Muscle layer of colon (tissue), 2 donors: ENCODE results near the gene MT3.

Experiments
- H3K27ac ChIP-seq: one replicate; pipeline ENCODE4 v1.7.0; 2013; ENCODE audit warnings: low read depth, mild to moderate bottlenecking, low read length, moderate library complexity
- H3K27me3 ChIP-seq, 2 donors: one replicate each; pipeline ENCODE4 v1.7.0; 2013; ENCODE audit warnings: low read length in 2 of 2, mild to moderate bottlenecking in 2 of 2; ENCODE audit not compliant: insufficient read depth in 2 of 2, control insufficient read depth in 1 of 2
- H3K36me3 ChIP-seq: one replicate; pipeline ENCODE4 v1.7.0; 2013; ENCODE audit warnings: mild to moderate bottlenecking, low read length; ENCODE audit not compliant: insufficient read depth
- H3K4me1 ChIP-seq: one replicate; pipeline ENCODE4 v1.7.0; 2013; ENCODE audit warnings: mild to moderate bottlenecking, low read length; ENCODE audit not compliant: insufficient read depth
- H3K4me3 ChIP-seq, 2 donors: one replicate each; pipeline ENCODE4 v1.7.0; 2013; ENCODE audit warnings: low read length in 2 of 2, low read depth in 1 of 2, mild to moderate bottlenecking in 1 of 2, moderate library complexity in 1 of 2
- H3K9ac ChIP-seq: one replicate; pipeline ENCODE4 v1.7.0; 2013; ENCODE audit warnings: low read length
- H3K9me3 ChIP-seq: one replicate; pipeline ENCODE4 v1.7.0; 2013; ENCODE audit warnings: mild to moderate bottlenecking, low read length
- donor health status: abdominal sarcoma.
- donor health status: Adenocarcinoma of cecum.

MT3 gene

GRCh38 chr16:56583351-56584168 is 5.8 kb upstream of the MT3 start:
- Histone ChIP-seq H3K36me3 (no peaks in the 10 kb centered on the region), H3K9me3 (no peaks in the 10 kb centered on the region), H3K27ac (no peak overlapping the region), H3K4me1 (no peaks in the 10 kb centered on the region), H3K9ac (no peak overlapping the region), H3K27me3 (peaks cover 0 to 17% of the 10 kb centered on the region in 2 donors), H3K4me3 (no peak overlapping the region)

- Histone ChIP-seq H3K27me3 (peaks cover 4 to 25% of the 10 kb centered on the region in 2 donors), H3K36me3 (no peaks in the 10 kb centered on the region), H3K4me3 (no peak overlapping the region), H3K4me1 (no peaks in the 10 kb centered on the region), H3K9me3 (no peaks in the 10 kb centered on the region), H3K27ac (no peak overlapping the region), H3K9ac (no peak overlapping the region)
Observed at GRCh38 chr16:56584276-56584675, 5.1 kb upstream of the MT3 start.

- no peak overlapping the region for H3K9ac ChIP-seq
Observed at GRCh38 chr16:56588781-56589140, 567 bp upstream of the MT3 start.

GRCh38 chr16:56591377-56592060 is 2.2 kb downstream of the MT3 start:
- H3K9ac ChIP-seq = no peak overlapping the region
- H3K4me3 ChIP-seq = no peak overlapping the region
- H3K27me3 ChIP-seq = peaks cover 4 to 34% of the 10 kb centered on the region in 2 donors
- no peaks in the 10 kb centered on the region for H3K36me3 ChIP-seq
- no peak overlapping the region for H3K27ac ChIP-seq
- no peaks in the 10 kb centered on the region for H3K9me3 ChIP-seq
- no peaks in the 10 kb centered on the region for H3K4me1 ChIP-seq

More at GRCh38 chr16:56588781-56589140, 567 bp upstream of the MT3 start:
- Histone ChIP-seq H3K27ac (no peak overlapping the region), H3K4me3 (no peak overlapping the region), H3K27me3 (peaks cover 4 to 39% of the 10 kb centered on the region in 2 donors), H3K4me1 (no peaks in the 10 kb centered on the region), H3K36me3 (no peaks in the 10 kb centered on the region), H3K9me3 (no peaks in the 10 kb centered on the region)

- Histone ChIP-seq H3K9ac (no peak overlapping the region), H3K36me3 (no peaks in the 10 kb centered on the region), H3K9me3 (no peaks in the 10 kb centered on the region), H3K4me1 (no peaks in the 10 kb centered on the region), H3K27ac (no peak overlapping the region), H3K4me3 (no peak overlapping the region), H3K27me3 (peaks cover 3 to 20% of the 10 kb centered on the region in 2 donors)
Observed at GRCh38 chr16:56593573-56594291, 4.4 kb downstream of the MT3 start.

- H3K9me3 ChIP-seq = no peaks in the 10 kb centered on the region
- peaks cover 0 to 15% of the 10 kb centered on the region in 2 donors for H3K27me3 ChIP-seq
- H3K4me1 ChIP-seq = no peaks in the 10 kb centered on the region
- H3K27ac ChIP-seq = no peak overlapping the region
- H3K9ac ChIP-seq = no peak overlapping the region
- no peaks in the 10 kb centered on the region for H3K36me3 ChIP-seq
- H3K4me3 ChIP-seq = no peak overlapping the region
Observed at GRCh38 chr16:56594292-56594619, 4.9 kb downstream of the MT3 start.

GRCh38 chr16:56600398-56600999 is 11.2 kb downstream of the MT3 start:
- Histone ChIP-seq H3K9me3 (no peaks in the 10 kb centered on the region), H3K4me3 (no peak overlapping the region), H3K27me3 (no peaks in the 10 kb centered on the region), H3K27ac (no peak overlapping the region), H3K4me1 (no peaks in the 10 kb centered on the region), H3K36me3 (no peaks in the 10 kb centered on the region), H3K9ac (no peak overlapping the region)

- H3K9ac ChIP-seq = no peak overlapping the region
- H3K36me3 ChIP-seq = no peaks in the 10 kb centered on the region
- no peaks in the 10 kb centered on the region for H3K27me3 ChIP-seq
- no peak overlapping the region for H3K4me3 ChIP-seq
- no peaks in the 10 kb centered on the region for H3K9me3 ChIP-seq
- no peak overlapping the region for H3K27ac ChIP-seq
- peaks cover 2% of the 10 kb centered on the region for H3K4me1 ChIP-seq
Observed at GRCh38 chr16:56601325-56601724, 12.0 kb downstream of the MT3 start.

- H3K27me3 ChIP-seq = no peaks in the 10 kb centered on the region
- H3K9me3 ChIP-seq = no peaks in the 10 kb centered on the region
- no peak overlapping the region for H3K9ac ChIP-seq
- H3K27ac ChIP-seq = no peak overlapping the region
- H3K4me1 ChIP-seq = peaks cover 21% of the 10 kb centered on the region
- H3K36me3 ChIP-seq = no peaks in the 10 kb centered on the region
- H3K4me3 ChIP-seq = no peak overlapping the region
Observed at GRCh38 chr16:56603589-56603988, 14.3 kb downstream of the MT3 start.

GRCh38 chr16:56604966-56605365 is 15.6 kb downstream of the MT3 start:
- Histone ChIP-seq H3K4me1 (peaks cover 28% of the 10 kb centered on the region), H3K36me3 (no peaks in the 10 kb centered on the region), H3K9me3 (no peaks in the 10 kb centered on the region), H3K4me3 (no peak overlapping the region), H3K27me3 (no peaks in the 10 kb centered on the region), H3K27ac (no peak overlapping the region), H3K9ac (no peak overlapping the region)

- Histone ChIP-seq H3K4me3 (no peak overlapping the region), H3K27me3 (no peaks in the 10 kb centered on the region), H3K9me3 (no peaks in the 10 kb centered on the region), H3K4me1 (peaks cover 33% of the 10 kb centered on the region), H3K9ac (no peak overlapping the region), H3K36me3 (no peaks in the 10 kb centered on the region), H3K27ac (no peak overlapping the region)
Observed at GRCh38 chr16:56605475-56605874, 16.1 kb downstream of the MT3 start.
